IPS-NIHi11 (cell line): Measurements from ENCODE around the gene GPR173.
A peak's percentile ranks its signal among the peaks of the same experiment; 100 is the strongest.

Experiments used
- DNase-seq: peaks from one replicate; pipeline ENCODE4 v3.0.0; 2012; ENCODE audit warnings: mixed read lengths, low spot score

The GPR173 gene, protein sequence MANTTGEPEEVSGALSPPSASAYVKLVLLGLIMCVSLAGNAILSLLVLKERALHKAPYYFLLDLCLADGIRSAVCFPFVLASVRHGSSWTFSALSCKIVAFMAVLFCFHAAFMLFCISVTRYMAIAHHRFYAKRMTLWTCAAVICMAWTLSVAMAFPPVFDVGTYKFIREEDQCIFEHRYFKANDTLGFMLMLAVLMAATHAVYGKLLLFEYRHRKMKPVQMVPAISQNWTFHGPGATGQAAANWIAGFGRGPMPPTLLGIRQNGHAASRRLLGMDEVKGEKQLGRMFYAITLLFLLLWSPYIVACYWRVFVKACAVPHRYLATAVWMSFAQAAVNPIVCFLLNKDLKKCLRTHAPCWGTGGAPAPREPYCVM

GRCh38 chrX:53048169-53049126 is at the start of gene GPR173:
Gene GPR173, plus strand, starts transcription at chrX:53048789. Its CDS starts 27,833 bp downstream, at chrX:53076622.
- peak; percentile 69 for DNase-seq

GRCh38 chrX:53000447-53001135 is 48.0 kb upstream of the GPR173 start:
- no peak for DNase-seq

- DNase-seq, result no peak
Observed at GRCh38 chrX:53001958-53002357, 46.6 kb upstream of the GPR173 start.

DNA sequence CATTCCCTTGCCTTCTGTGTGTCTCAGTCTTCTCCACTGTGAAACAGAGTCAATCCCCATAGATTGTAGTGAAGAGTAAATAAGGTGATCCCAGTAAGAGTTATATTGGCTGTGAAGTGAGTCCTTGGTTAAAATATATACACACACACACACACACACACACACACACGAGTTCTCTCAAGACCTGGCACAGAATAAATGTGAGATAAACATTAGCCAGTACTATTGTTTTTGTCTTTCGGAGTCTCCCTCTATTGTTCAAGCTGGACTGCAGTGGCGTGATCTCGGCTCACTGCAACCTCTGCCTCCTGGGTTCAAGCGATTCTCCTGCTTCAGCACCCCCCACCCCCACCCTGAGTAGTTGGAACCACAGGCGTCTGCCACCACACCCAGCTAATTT is 45.5 kb upstream of the GPR173 start:
- no peak for DNase-seq

DNA sequence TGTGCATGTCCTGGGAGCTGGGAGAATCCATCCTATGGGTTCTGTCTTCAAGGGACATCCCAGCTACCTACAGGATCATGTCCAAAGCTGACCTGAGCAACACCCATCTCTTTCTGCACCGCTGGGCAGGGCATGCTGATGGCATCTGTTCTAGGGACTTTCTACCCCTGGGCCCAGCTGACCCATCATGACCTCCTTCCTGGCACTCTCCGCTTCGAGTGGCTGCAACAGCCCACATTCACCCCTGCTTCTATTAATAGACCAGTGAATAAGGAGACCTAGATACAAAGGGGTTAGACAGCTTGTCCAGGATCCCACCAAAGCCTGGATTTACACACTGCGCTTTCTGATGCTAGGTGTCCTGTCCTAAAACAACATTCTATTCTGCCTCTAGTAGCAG is 44.6 kb upstream of the GPR173 start:
- no peak for DNase-seq

- DNase-seq, result no peak
Observed at GRCh38 chrX:53004811-53005210, 43.8 kb upstream of the GPR173 start.

GRCh38 chrX:53005327-53005726 is 43.3 kb upstream of the GPR173 start:
- no peak for DNase-seq

GRCh38 chrX:53009032-53009431 is 39.6 kb upstream of the GPR173 start:
- no peak for DNase-seq

DNA sequence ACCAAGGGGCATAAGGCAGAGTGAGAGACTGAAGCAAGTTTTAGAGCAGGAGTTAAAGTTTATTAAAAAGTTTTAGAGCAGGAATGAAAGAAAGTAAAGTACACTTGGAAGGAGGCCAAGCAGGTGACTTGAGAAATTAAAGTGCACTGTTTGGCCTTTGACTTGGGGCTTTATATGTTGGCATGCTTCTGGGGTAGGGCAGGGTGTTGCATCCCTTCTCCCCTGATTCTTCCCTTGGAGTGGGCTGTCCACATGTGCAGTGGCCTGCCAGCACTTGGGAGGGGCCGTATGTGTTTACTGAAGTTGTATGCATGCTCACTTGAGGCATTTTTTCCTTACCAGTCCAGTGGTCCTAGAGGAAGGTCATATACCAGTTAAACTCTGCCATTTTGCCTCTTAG is 35.3 kb upstream of the GPR173 start:
- no peak for DNase-seq

DNA sequence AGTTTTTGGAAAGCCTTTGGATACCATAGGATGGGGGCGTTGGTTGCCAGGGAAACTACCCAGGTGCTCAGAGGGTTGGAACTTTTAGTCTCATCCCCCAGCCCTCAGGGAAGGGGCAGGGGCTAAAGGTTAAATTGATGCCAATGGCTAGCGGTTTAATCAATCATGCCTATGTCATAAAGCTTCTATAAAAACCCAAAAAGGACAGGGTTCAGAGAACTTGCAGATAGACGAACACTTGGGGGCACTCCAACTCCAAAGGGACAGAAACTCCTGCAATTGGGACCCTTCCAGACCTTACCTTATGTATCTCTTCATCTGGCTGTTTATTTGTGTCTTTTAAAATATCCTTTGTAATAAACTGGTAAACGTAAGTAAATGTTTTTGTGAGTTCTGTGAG is 30.0 kb upstream of the GPR173 start:
- no peak for DNase-seq

- DNase-seq, result no peak
Observed at GRCh38 chrX:53022381-53022780, 26.2 kb upstream of the GPR173 start.

DNA sequence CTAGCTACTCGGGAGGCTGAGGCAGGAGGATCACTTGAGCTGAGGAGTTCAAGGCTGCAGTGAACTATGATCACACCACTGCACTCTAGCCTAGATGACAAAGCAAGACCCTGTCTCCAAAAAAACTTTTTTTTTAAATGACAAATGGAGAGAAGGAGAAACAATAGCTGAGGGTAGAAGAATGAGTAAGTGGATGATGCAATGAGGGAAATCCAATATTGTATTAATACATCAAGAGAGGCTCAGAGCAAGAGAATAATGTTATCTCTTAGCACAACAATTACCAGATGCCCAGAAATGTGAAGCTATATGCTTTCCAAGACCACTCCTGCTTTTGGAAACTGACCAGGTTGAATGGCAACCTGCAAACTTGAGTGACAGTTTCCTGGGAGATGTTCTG is 19.9 kb upstream of the GPR173 start:
- no peak for DNase-seq

DNA sequence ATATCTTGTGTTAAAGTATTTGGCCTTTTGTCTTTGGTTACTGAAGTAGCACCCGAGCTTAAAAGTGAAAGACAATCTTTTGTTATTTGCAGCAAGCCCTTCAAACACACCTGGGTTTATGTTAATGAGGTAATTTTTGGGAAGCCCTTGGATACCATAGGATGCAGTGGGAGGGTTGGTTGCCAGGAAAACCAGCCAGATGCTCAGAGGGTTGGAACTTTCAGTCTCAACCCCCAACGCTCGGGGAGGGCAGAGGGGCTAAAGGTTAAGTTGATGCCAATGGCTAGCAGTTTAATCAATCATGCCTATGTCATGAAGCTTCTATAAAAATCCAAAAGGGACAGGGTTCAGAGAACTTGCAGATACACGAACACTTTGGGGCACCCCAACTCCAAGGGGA is 17.2 kb upstream of the GPR173 start:
- no peak for DNase-seq

DNA sequence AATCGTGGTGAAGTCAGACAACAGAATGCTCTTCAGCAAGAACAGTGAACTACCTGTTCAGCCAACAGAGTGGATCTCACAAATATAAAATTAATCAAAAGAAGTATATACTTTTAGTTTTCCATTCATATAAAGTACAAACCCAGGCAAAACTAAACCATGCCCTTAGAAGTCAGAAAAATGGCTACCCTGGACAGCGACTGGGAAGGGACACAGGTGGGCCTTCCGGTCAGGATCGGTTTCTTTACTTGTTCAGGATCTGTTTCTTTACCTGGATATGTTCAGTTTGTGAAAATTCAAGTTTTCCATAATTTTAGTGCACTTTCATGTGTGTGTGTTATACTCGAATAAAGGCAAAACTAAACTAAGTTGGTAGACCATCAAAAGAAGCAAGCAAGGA is 12.4 kb upstream of the GPR173 start:
- no peak for DNase-seq

DNA sequence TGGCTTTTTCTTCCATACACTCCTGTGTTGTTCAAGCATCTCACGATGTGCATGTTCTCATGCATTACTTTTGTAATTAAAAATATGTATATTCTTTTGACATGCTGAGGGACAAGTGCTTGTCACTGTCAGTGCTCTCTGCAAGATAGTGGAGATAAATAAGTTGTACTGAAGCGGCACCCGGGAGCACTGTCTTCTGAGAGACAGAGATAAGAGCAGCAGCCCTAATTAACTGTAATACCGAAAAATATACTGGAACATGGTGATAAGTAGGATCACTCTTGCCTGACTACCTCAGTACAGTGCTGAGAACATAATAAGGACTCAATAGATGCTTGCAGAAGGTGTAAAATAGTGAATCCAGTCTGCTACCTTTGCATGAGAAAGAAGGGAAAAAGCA is 9.4 kb upstream of the GPR173 start:
- no peak for DNase-seq

DNA sequence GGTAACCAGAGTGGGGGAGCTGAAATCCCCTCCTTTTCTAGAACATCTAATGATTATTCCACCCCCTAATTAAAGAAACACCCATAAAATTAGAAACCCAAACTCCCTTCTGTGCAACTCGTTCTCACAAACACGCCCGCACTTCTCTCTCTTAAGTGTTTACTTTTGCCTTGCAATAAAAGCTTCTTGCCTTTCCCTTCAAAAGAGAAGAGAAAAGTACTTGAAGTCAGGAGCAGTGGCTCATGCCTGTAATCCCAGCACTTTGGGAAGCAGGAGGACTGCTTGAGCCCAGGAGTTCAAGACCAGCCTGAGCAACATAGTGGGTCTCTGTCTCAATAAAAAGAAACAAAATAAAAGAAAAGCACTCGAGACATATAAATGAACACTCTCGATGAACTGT is 3.6 kb upstream of the GPR173 start:
- DNase-seq, result no peak

DNA sequence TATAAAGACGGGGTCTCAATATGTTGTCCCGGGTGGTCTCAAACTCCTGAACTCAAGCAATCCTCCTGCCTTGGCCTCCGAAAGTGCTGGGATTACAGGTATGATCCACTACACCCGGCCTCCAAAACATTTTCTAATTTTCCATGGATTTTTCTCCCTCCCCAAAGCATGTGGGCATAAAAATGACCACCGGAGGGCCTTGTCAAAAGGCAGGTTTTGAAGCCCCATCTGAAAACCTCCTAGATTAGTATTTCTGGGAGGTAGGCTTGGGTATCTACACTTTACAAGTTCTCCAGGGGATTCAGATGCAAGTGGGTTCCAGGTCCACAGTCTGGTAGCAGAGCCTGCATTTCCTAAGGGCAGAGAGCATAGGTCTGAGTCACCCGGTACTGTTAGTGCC is 1.4 kb upstream of the GPR173 start:
- no peak for DNase-seq

GRCh38 chrX:53049127-53049517 is 533 bp downstream of the GPR173 start:
- DNase-seq, result no peak

DNA sequence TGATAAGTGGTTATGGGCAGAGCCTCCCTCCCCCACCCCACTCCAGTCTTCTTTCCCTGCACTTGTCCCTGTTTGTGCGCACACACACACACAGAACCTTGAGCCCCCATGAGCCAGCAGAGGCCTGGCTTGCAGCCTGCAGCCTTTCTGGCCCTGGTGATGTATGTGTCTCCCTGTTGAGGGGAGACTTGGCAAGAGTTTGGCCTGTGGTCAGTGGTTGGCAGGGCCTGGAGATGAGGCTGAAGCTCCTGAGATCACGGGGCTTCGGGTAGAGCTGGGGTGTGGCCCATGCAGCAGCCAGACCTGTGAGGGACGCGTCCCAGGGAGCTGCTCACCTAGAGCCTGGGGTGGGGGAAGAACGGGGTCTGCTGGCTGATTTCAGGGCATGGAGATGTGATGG is 2.3 kb downstream of the GPR173 start:
- DNase-seq, result no peak

- no peak for DNase-seq
Observed at GRCh38 chrX:53055244-53055849, 6.8 kb downstream of the GPR173 start.

DNA sequence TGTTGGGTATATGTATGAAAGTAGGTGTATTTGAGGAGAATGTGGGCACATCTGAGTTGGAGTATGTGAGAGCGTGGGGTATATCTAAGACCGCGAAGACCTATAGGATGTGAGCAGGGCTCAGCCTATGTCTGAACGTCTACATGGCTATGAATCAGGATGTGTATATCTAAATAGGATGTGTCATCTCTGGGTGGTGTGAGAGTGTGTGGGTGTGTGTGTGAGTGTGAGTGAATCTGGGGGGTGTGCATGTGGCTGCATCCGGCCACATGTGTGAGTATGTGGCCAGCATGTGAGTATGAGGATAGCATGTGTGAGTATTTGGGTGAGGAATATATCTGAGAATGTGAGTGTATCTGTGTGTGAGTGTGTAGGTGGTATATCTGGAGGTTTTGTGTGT is 7.7 kb downstream of the GPR173 start:
- no peak for DNase-seq

DNA sequence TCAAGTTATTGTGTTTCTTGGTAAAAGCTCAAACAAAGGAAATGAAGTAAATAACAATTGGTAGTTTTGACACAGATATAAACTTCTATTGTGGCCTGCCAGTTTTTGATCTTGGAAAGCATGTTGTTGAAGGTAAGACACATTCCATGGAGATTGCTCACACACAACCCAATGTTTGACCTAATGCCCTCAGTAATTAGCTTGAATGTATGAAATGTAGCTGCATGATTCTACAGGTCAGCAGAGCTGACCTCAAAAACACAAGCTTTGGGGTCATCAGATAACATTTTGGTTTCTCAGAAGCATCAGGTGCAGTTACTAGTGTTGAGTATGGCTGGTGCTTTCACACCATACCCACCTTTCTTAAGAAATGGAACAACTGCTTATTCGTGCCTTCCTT is 16.5 kb downstream of the GPR173 start:
- DNase-seq, result no peak
